ENCODE measurements around the gene SEPTIN8. TPM values are rescaled to one million over a fixed set of nuclear protein-coding genes. Genes with fewer than 3 reads are reported as not detected.

The SEPTIN8 gene
- total and polyA plus RNA-seq, 8 donors = 15.5 to 47.3 (median 32.3) TPM

DNA sequence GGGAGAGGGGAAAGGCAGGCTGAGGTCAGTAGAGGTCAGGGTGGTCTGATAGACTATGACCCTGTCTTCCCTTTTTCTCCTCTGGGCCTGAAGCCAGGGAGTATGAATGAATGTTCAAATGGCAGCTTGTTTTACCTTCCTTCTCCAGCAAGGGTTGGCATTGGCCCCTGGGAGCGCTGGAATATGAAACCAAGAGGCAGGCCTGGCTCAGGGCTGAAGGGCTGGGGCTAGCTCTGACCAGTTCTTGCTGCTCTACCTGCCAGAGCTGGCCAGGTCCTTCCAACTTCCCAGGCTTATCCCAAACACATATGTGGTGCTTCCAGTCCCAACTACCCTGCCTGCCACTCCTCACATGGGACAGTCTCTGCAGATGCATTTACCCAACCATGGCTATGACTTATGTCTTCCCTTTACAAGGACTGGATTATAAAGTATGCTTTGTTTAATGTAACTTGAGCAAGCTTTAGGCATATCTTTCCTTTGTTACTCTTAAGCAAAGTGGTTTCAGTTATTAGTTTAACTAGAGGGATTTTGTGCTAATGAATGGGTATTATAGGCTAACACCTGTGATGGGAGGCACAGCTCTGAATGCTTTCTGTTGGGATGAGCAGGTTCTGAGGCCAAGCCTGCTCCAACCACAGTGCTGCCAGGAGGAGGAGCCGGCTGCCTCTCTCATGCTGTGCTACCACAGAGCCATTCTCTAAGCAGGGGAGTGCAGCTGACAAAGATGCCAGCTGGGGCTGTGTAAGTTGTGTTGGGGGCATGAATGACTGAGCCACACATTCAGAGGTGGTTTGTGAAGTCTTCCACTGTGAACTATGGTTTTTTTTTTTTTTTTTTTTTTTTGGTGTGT, 23.7 kb downstream of the SEPTIN8 start:
- peaks cover 0 to 6% (median 4%) of the 10 kb centered on the region in 4 donors for H3K4me1 ChIP-seq
- peaks cover 0 to 2% (median 0%) of the 10 kb centered on the region in 3 donors for H3K27me3 ChIP-seq
- WGBS, 5 donors = 33 to 70% (median 52%) methylated on average over 1 to 2 of the region's 2 CpGs
- no peaks in the 10 kb centered on the region for H3K9me3 ChIP-seq
- TF ChIP-seq EP300 (IDR thresholded peaks at IDR 0.05) (no peak), POLR2AphosphoS5 (IDR thresholded peaks at IDR 0.05) (no peak), POLR2A (IDR thresholded peaks at IDR 0.05) (no peak)
- TF ChIP-seq, protein P1, sequence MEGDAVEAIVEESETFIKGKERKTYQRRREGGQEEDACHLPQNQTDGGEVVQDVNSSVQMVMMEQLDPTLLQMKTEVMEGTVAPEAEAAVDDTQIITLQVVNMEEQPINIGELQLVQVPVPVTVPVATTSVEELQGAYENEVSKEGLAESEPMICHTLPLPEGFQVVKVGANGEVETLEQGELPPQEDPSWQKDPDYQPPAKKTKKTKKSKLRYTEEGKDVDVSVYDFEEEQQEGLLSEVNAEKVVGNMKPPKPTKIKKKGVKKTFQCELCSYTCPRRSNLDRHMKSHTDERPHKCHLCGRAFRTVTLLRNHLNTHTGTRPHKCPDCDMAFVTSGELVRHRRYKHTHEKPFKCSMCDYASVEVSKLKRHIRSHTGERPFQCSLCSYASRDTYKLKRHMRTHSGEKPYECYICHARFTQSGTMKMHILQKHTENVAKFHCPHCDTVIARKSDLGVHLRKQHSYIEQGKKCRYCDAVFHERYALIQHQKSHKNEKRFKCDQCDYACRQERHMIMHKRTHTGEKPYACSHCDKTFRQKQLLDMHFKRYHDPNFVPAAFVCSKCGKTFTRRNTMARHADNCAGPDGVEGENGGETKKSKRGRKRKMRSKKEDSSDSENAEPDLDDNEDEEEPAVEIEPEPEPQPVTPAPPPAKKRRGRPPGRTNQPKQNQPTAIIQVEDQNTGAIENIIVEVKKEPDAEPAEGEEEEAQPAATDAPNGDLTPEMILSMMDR (IDR thresholded peaks at IDR 0.05) = no peak
- H3K4me3 ChIP-seq = no peak overlapping the region
- DNase-seq = peak; percentile 41 to 78
- intact Hi-C loops (cut with DNase I; ENCODE audit: low total_unique reads) = no loop called here
- peaks cover 10 to 39% (median 19%) of the 10 kb centered on the region in 4 donors for H3K36me3 ChIP-seq
- H3K27ac ChIP-seq = no peak overlapping the region

DNA sequence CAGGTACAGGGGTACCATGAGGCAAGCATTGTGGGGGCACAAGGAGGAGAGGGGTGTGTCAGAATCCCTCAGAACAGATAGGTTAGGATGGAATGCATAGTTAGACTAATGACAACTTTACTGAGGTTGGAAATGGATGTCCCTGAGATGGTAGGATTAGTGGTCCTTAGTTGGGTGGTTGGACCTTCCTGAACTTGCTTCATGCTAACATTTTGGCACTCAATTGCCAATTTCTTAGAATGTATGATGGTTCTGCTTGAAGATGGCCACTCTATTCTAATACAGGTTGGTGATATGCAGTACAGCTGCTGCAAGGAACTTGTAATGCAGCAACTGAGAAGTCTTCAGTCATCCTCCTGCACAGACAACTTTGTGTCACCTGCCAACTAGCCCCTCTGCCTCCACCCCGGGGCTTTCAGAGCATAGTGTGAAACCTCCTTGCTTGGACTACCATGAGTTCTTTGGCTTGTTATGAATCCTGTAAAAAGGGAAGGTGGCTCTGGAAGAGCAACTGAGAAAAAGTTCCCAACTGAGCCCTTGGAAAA, 24.4 kb downstream of the SEPTIN8 start:
- no peak overlapping the region for H3K4me3 ChIP-seq
- TF ChIP-seq POLR2AphosphoS5 (IDR thresholded peaks at IDR 0.05) = no peak
- TF ChIP-seq, protein P1 (IDR thresholded peaks at IDR 0.05) = no peak
- no peak for TF ChIP-seq EP300 (IDR thresholded peaks at IDR 0.05)
- peaks cover 0 to 10% (median 2%) of the 10 kb centered on the region in 3 donors for H3K27me3 ChIP-seq
- WGBS, 5 donors = 73 to 100% (median 79%) methylated on average over 1 of the region's 1 CpG
- H3K36me3 ChIP-seq = peaks cover 4 to 32% (median 11%) of the 10 kb centered on the region in 4 donors
- H3K9me3 ChIP-seq = no peaks in the 10 kb centered on the region
- H3K27ac ChIP-seq = no peak overlapping the region
- peaks cover 4 to 12% (median 9%) of the 10 kb centered on the region in 4 donors for H3K4me1 ChIP-seq
- DNase-seq = no peak
- intact Hi-C loops (cut with DNase I; ENCODE audit: low total_unique reads) = no loop called here

DNA sequence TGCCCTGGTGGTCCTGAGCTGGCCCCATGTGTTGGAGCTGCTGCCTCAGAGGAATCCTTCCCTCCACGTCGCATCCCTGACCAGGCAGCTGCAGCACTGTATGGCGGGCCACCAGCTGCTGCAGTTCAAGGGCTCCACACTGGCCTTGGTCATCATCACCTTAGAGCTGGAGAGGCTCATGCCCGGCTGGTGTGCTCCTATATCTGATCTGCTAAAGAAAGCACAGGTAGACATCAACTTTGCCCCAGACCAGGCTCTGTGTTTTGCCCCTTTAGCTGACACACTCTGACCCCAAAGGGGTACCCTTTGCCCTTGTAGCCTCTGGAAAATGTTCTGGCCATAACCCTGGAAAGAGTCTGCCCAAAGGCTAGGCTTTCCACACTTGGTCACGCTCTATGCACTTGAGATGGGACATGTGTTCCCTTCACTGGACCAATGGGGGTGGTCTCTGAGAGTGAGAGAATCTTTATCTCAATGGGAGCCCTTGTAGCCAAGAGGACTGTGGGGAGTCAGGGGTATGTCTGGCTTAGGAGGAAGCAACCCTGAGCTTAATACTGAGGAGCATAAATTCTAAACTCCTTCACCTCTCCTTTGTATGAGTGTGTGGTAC, 25.0 kb downstream of the SEPTIN8 start:
- Histone ChIP-seq H3K27ac (no peak overlapping the region), H3K4me3 (no peak overlapping the region), H3K36me3 (peaks cover 2 to 26% (median 6%) of the 10 kb centered on the region in 4 donors), H3K27me3 (peaks cover 0 to 15% (median 5%) of the 10 kb centered on the region in 3 donors), H3K4me1 (peaks cover 10 to 18% (median 14%) of the 10 kb centered on the region in 4 donors), H3K9me3 (no peaks in the 10 kb centered on the region)
- TF ChIP-seq EP300 (IDR thresholded peaks at IDR 0.05) (no peak), POLR2AphosphoS5 (IDR thresholded peaks at IDR 0.05) (no peak), POLR2A (IDR thresholded peaks at IDR 0.05) (no peak)
- TF ChIP-seq, protein P1 (IDR thresholded peaks at IDR 0.05) = no peak
- WGBS, 5 donors = 94 to 98% (median 96%) methylated on average over 4 to 5 of the region's 5 CpGs
- no peak for DNase-seq
- intact Hi-C loops (cut with DNase I; ENCODE audit: low total_unique reads) = no loop called here

DNA sequence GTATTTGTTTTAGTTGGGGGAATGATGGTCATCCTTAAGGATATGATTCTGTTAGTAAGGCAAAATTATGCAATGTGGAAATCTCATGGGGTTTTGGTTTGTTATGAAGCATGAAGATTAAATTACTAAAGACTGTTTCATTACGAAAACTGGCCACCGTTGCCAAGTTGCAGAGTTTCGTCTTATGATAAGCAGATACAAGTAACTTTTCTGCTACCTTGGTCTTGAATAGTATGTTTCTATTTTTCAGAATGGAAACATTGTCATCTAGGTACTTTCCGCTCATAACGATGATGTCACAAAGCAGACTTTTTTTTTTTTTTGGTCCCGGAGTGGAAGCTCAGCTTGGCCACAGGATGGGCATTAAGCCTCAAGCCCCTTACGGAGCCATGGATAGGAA, 25.6 kb downstream of the SEPTIN8 start:
- H3K9me3 ChIP-seq = no peaks in the 10 kb centered on the region
- DNase-seq = no peak
- H3K4me1 ChIP-seq = peaks cover 13 to 23% (median 19%) of the 10 kb centered on the region in 4 donors
- intact Hi-C loops (cut with DNase I; ENCODE audit: low total_unique reads) = no loop called here
- H3K36me3 ChIP-seq = peaks cover 0 to 21% (median 3%) of the 10 kb centered on the region in 4 donors
- no peak overlapping the region for H3K27ac ChIP-seq
- TF ChIP-seq POLR2AphosphoS5 (IDR thresholded peaks at IDR 0.05) (no peak), POLR2A (IDR thresholded peaks at IDR 0.05) (no peak), EP300 (IDR thresholded peaks at IDR 0.05) (no peak)
- TF ChIP-seq, protein P1 (IDR thresholded peaks at IDR 0.05) = no peak
- peaks cover 0 to 22% (median 5%) of the 10 kb centered on the region in 3 donors for H3K27me3 ChIP-seq
- H3K4me3 ChIP-seq = no peak overlapping the region
- 70 to 86% (median 83%) methylated on average over 7 of the region's 7 CpGs for WGBS, 5 donors
